Esophagus muscularis mucosa (tissue), 4 donors: Measurements from ENCODE around the gene ATP5PD. TPM values are rescaled to one million over a fixed set of nuclear protein-coding genes. Genes with fewer than 3 reads are reported as not detected.
"Not testable (repeated sequence)": the region's sequence is repeated elsewhere in the genome, so short reads cannot be mapped to it uniquely, and the experiment has no call there.

Source experiments
- DNase-seq: peaks from one replicate; pipeline ENCODE4 v3.0.0-alpha.2; 2017; ENCODE audit errors: extremely low spot score
- H3K27ac ChIP-seq, 4 donors: fragments of 200-600 bp; sonication (generic); replicated peaks in 1 of 4; 1 replicate in 3 of 4; 2 replicates in 1 of 4; pipeline ENCODE4 v1.5.1; 2016 to 2019; ENCODE audit warnings: mild to moderate bottlenecking in 1 of 4
- H3K27me3 ChIP-seq, 4 donors: fragments of 200-600 bp; sonication (generic); one replicate each; pipeline versions ENCODE4 v1.5.1 to v1.6.0; 2016 to 2019
- H3K36me3 ChIP-seq, 4 donors: fragments of 200-600 bp; sonication (generic); one replicate each; pipeline ENCODE4 v1.5.1; 2016 to 2019
- H3K4me1 ChIP-seq, 4 donors: fragments of 200-600 bp; sonication (generic); one replicate each; pipeline ENCODE4 v1.5.1; 2016 to 2019
- H3K4me3 ChIP-seq, 4 donors: fragments of 200-600 bp; sonication (generic); 1 replicate in 2 of 4; 2 replicates in 2 of 4; pipeline ENCODE4 v1.5.1; 2016 to 2019; ENCODE audit warnings: mild to moderate bottlenecking in 4 of 4, moderate library complexity in 1 of 4
- H3K9me3 ChIP-seq, 4 donors: fragments of 200-600 bp; sonication (generic); 1 replicate in 3 of 4; 2 replicates in 1 of 4; pipeline ENCODE4 v1.5.1; 2016 to 2019
- CTCF ChIP-seq, 3 experiments: fragments of 200-600 bp in 2 of 3; fragments of 450-650 bp in 1 of 3; sonication (generic) in 2 of 3; IDR thresholded peaks; one replicate each; pipeline ENCODE4 v1.5.1; 2017 to 2019; ENCODE audit warnings: antibody characterized with exemption in 3 of 3, mild to moderate bottlenecking in 2 of 3, moderate library complexity in 1 of 3
- EP300 ChIP-seq: sonication (generic); formaldehyde crosslinking; IDR thresholded peaks from one replicate; pipeline ENCODE4 v1.6.1; 2017; ENCODE audit warnings: antibody characterized with exemption
- POLR2A ChIP-seq: fragments of 450-650 bp; IDR thresholded peaks from one replicate; pipeline ENCODE4 v1.6.1; 2017; ENCODE audit warnings: antibody characterized with exemption, moderate library complexity, mild to moderate bottlenecking, low read depth
- POLR2AphosphoS5 ChIP-seq, 2 donors: sonication (generic); formaldehyde crosslinking; IDR thresholded peaks; one replicate each; pipeline ENCODE4 v1.6.1; 2017; ENCODE audit warnings: antibody characterized with exemption in 2 of 2
- WGBS: methylation state at CpG from one replicate; pipeline ENCODE4 v1.1.5; 2018; 5-methylcytosine and 5-hydroxymethylcytosine counted together
- intact Hi-C: fragments of 100-400 bp; cut with DNase I; formaldehyde crosslinking; loops from one replicate; pipeline ENCODE4 v1.15.1; 2023
- total RNA-seq, 4 donors: library from RNA; depleted of rRNA; stranded (reverse); fragments of >200 nt; gene quantifications; one replicate each; pipeline versions ENCODE4 v1.1.0 to v1.2.1, GENCODE V29; 2016

ATP5PD gene
- total RNA-seq, 4 donors from 2014 or later: 202 to 388 (median 256) TPM

GRCh38 chr17:75010683-75011400, 35.9 kb downstream of the ATP5PD start:
- TF ChIP-seq CTCF (IDR thresholded peaks at IDR 0.05) (peak in 1 of 3 experiments; percentile 12), POLR2AphosphoS5 (IDR thresholded peaks at IDR 0.05) (peak; percentile 42 to 69), EP300 (no peak), POLR2A (no peak)
- peak overlapping the region; percentile 90 to 95 (median 92) for H3K27ac ChIP-seq
- H3K4me1 ChIP-seq: peaks cover 18 to 35% (median 30%) of the 10 kb centered on the region in 4 donors
- no peaks in the 10 kb centered on the region for H3K27me3 ChIP-seq
- no peaks in the 10 kb centered on the region for H3K9me3 ChIP-seq
- no peak for DNase-seq
- peaks cover 0 to 4% (median under 1%) of the 10 kb centered on the region in 4 donors for H3K36me3 ChIP-seq
- intact Hi-C loops: loop anchor here (5.0 kb wide), 1 partner anchor 49 kb away; no protein-coding TSS in a partner anchor
- no peak overlapping the region for H3K4me3 ChIP-seq
- 51% methylated on average over 7 of the region's 8 CpGs for WGBS

GRCh38 chr17:75009139-75009724, 37.5 kb downstream of the ATP5PD start:
- TF ChIP-seq POLR2A: no peak
- no peak for TF ChIP-seq EP300
- no peak for TF ChIP-seq POLR2AphosphoS5 (IDR thresholded peaks at IDR 0.05)
- no peak for TF ChIP-seq CTCF (IDR thresholded peaks at IDR 0.05)
- no peak for DNase-seq
- Histone ChIP-seq H3K4me1 (peaks cover 18 to 33% (median 30%) of the 10 kb centered on the region in 4 donors), H3K4me3 (no peak overlapping the region), H3K9me3 (no peaks in the 10 kb centered on the region), H3K27me3 (no peaks in the 10 kb centered on the region), H3K36me3 (peaks cover under 1 to 17% (median 14%) of the 10 kb centered on the region in 4 donors), H3K27ac (no peak overlapping the region)
- intact Hi-C loops: loop anchor here (5.0 kb wide), 1 partner anchor 37 kb away; the partner anchor contains the start of gene HID1
- WGBS: 93% methylated on average over 2 of the region's 2 CpGs

GRCh38 chr17:75008373-75008772, 38.4 kb downstream of the ATP5PD start:
- Histone ChIP-seq H3K4me3 (no peak overlapping the region), H3K27me3 (no peaks in the 10 kb centered on the region), H3K9me3 (no peaks in the 10 kb centered on the region), H3K27ac (no peak overlapping the region), H3K4me1 (peaks cover 12 to 25% (median 23%) of the 10 kb centered on the region in 4 donors), H3K36me3 (peaks cover 9 to 26% (median 23%) of the 10 kb centered on the region in 4 donors)
- no peak for DNase-seq
- TF ChIP-seq POLR2A (no peak), POLR2AphosphoS5 (IDR thresholded peaks at IDR 0.05) (no peak), EP300 (no peak), CTCF (IDR thresholded peaks at IDR 0.05) (no peak)
- intact Hi-C loops: loop anchor here (5.0 kb wide), 1 partner anchor 36 kb away; the partner anchor contains the start of gene HID1
- 88% methylated on average over 6 of the region's 6 CpGs for WGBS

- Histone ChIP-seq H3K4me1 (peaks cover 7 to 12% (median 11%) of the 10 kb centered on the region in 4 donors), H3K27me3 (no peaks in the 10 kb centered on the region), H3K27ac (no peak overlapping the region), H3K4me3 (no peak overlapping the region), H3K36me3 (peaks cover 23 to 43% (median 40%) of the 10 kb centered on the region in 4 donors), H3K9me3 (no peaks in the 10 kb centered on the region)
- TF ChIP-seq CTCF (IDR thresholded peaks at IDR 0.05): no peak
- TF ChIP-seq EP300: no peak
- TF ChIP-seq POLR2AphosphoS5 (IDR thresholded peaks at IDR 0.05): no peak
- TF ChIP-seq POLR2A: no peak
- no peak for DNase-seq
- 77% methylated on average over 5 of the region's 5 CpGs for WGBS
- intact Hi-C loops: loop anchor here (5.0 kb wide), 1 partner anchor 34 kb away; the partner anchor contains the start of gene HID1
Measured at GRCh38 chr17:75006653-75007052, 40.1 kb downstream of the ATP5PD start.

- not testable (repeated sequence) for H3K27me3 ChIP-seq, H3K4me1 ChIP-seq, DNase-seq, H3K9me3 ChIP-seq, H3K27ac ChIP-seq, H3K4me3 ChIP-seq
- peaks cover 25 to 48% (median 45%) of the 10 kb centered on the region in 4 donors for H3K36me3 ChIP-seq
- intact Hi-C loops: loop anchor here (5.0 kb wide), 1 partner anchor 34 kb away; the partner anchor contains the start of gene HID1
- 90% methylated on average over 6 of the region's 6 CpGs for WGBS
Measured at GRCh38 chr17:75006084-75006483, 40.7 kb downstream of the ATP5PD start.
